Measurements from ENCODE around the gene PPFIA1. TPM values are rescaled to one million over a fixed set of nuclear protein-coding genes. Genes with fewer than 3 reads are reported as not detected.

The PPFIA1 gene
- total RNA-seq, 4 donors from 2014 or later, result 21.0 to 34.7 (median 29.8) TPM

GRCh38 chr11:70430671-70431574, 160.4 kb downstream of the PPFIA1 start:
- WGBS, 2 donors, result 77 to 89% methylated on average over 5 to 16 of the region's 25 CpGs
- no peak for DNase-seq
- H3K4me1 ChIP-seq, result no peaks in the 10 kb centered on the region
- no peak for TF ChIP-seq POLR2A (IDR thresholded peaks at IDR 0.05)
- TF ChIP-seq, protein P1, sequence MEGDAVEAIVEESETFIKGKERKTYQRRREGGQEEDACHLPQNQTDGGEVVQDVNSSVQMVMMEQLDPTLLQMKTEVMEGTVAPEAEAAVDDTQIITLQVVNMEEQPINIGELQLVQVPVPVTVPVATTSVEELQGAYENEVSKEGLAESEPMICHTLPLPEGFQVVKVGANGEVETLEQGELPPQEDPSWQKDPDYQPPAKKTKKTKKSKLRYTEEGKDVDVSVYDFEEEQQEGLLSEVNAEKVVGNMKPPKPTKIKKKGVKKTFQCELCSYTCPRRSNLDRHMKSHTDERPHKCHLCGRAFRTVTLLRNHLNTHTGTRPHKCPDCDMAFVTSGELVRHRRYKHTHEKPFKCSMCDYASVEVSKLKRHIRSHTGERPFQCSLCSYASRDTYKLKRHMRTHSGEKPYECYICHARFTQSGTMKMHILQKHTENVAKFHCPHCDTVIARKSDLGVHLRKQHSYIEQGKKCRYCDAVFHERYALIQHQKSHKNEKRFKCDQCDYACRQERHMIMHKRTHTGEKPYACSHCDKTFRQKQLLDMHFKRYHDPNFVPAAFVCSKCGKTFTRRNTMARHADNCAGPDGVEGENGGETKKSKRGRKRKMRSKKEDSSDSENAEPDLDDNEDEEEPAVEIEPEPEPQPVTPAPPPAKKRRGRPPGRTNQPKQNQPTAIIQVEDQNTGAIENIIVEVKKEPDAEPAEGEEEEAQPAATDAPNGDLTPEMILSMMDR (IDR thresholded peaks at IDR 0.05), result no peak
- H3K27me3 ChIP-seq, result no peaks in the 10 kb centered on the region
- intact Hi-C loops (cut with DNase I), result no loop called here
- no peaks in the 10 kb centered on the region for H3K9me3 ChIP-seq
- no peak overlapping the region for H3K4me3 ChIP-seq
- H3K36me3 ChIP-seq, result peaks cover 31 to 100% (median 52%) of the 10 kb centered on the region in 3 donors
- H3K27ac ChIP-seq, result no peak overlapping the region

- Histone ChIP-seq H3K27ac (no peak overlapping the region), H3K36me3 (peaks cover 33 to 100% (median 53%) of the 10 kb centered on the region in 3 donors)
- DNase-seq, result no peak
Observed at GRCh38 chr11:70431611-70432010, 161.1 kb downstream of the PPFIA1 start.

DNA sequence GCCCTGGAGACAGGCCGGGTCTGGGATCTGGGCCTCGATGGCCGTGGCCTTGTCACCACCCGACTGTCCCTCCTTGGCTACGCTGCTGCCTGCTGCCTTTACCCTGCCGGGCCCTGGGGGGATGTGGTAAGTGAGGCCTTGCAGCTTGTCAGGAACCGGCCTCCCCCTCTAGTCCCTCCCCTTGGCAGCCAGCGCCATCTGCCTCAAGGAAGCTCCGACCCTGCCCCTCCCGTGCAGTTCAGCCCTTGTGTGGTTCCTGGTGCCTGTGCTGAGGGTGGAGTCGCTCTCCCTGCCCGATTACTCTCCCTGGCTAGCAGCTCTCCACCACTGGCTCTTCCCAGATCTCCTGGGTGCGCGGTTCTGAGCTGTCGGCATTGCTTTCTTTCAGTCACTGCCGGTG, 161.6 kb downstream of the PPFIA1 start:
- Histone ChIP-seq H3K36me3 (peaks cover 33 to 100% (median 53%) of the 10 kb centered on the region in 3 donors), H3K4me1 (no peaks in the 10 kb centered on the region), H3K27me3 (no peaks in the 10 kb centered on the region), H3K27ac (no peak overlapping the region), H3K4me3 (no peak overlapping the region), H3K9me3 (no peaks in the 10 kb centered on the region)
- intact Hi-C loops (cut with DNase I), result no loop called here
- TF ChIP-seq, protein P1 (IDR thresholded peaks at IDR 0.05), result no peak
- no peak for TF ChIP-seq POLR2A (IDR thresholded peaks at IDR 0.05)
- no peak for DNase-seq
- 60 to 74% methylated on average over 2 to 12 of the region's 16 CpGs for WGBS, 2 donors

More at GRCh38 chr11:70431611-70432010, 161.1 kb downstream of the PPFIA1 start:
- Histone ChIP-seq H3K27me3 (no peaks in the 10 kb centered on the region), H3K9me3 (no peaks in the 10 kb centered on the region), H3K4me1 (no peaks in the 10 kb centered on the region), H3K4me3 (no peak overlapping the region)
- 92 to 96% methylated on average over 11 to 12 of the region's 12 CpGs for WGBS, 2 donors
- TF ChIP-seq POLR2A (IDR thresholded peaks at IDR 0.05), result no peak
- TF ChIP-seq, protein P1 (IDR thresholded peaks at IDR 0.05), result no peak
- intact Hi-C loops (cut with DNase I), result no loop called here

DNA sequence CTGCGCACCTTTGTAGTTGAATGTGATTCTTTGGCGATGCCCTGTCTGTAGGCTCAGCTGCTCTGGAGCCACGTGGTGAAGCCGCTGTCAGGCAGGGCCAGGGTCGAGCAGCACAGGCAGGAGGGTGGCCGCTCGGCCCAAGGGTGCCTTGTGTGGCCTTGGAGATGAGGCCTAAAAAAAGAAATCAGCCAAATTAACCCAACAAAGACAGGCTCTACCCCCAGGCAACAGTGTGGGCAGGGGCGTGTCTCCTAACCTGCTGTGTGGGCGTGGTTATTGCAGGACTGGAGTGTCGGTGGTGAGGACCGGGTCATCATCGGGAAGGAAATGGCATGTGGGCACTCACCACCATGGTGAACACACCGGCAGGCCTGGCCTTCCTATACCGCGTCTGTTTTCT, 162.1 kb downstream of the PPFIA1 start:
- Histone ChIP-seq H3K4me1 (no peaks in the 10 kb centered on the region), H3K36me3 (peaks cover 33 to 100% (median 53%) of the 10 kb centered on the region in 3 donors), H3K27me3 (no peaks in the 10 kb centered on the region), H3K9me3 (no peaks in the 10 kb centered on the region), H3K27ac (no peak overlapping the region), H3K4me3 (no peak overlapping the region)
- DNase-seq, result no peak
- 70 to 77% methylated on average over 2 to 8 of the region's 15 CpGs for WGBS, 2 donors
- intact Hi-C loops (cut with DNase I), result no loop called here
- TF ChIP-seq, protein P1 (IDR thresholded peaks at IDR 0.05), result no peak
- TF ChIP-seq POLR2A (IDR thresholded peaks at IDR 0.05), result no peak

DNA sequence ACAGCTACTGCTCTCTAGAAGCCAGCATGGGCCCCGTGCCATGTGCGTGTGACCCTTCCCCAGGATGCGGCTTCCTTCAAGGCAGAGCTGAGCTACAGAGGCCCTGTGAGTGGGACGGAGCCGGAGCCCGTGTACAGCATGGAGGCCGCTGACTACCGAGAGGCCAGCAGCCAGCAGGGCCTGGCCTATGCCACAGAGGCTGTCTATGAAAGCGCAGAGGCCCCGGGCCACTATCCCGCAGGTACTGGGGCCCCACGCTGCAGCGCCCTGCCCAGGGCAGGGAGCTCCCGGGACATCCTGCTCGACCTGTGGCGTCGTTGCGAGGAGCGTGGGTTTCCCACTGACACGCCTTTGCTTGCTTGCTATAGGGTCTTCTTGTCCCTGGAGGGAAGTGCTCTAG, 162.5 kb downstream of the PPFIA1 start:
- H3K4me1 ChIP-seq, result no peaks in the 10 kb centered on the region
- intact Hi-C loops (cut with DNase I), result no loop called here
- no peak overlapping the region for H3K27ac ChIP-seq
- TF ChIP-seq, protein P1 (IDR thresholded peaks at IDR 0.05), result no peak
- no peak for TF ChIP-seq POLR2A (IDR thresholded peaks at IDR 0.05)
- no peaks in the 10 kb centered on the region for H3K27me3 ChIP-seq
- no peak overlapping the region for H3K4me3 ChIP-seq
- WGBS, 2 donors, result 79 to 94% methylated on average over 6 to 13 of the region's 20 CpGs
- no peaks in the 10 kb centered on the region for H3K9me3 ChIP-seq
- H3K36me3 ChIP-seq, result peaks cover 33 to 100% (median 53%) of the 10 kb centered on the region in 3 donors
- DNase-seq, result no peak

All from esophagus squamous epithelium (tissue), 5 donors.